GM18502 (cell line): ENCODE measurements around the gene TMSB4X.

ENCODE experiments used
- ATAC-seq: cut with Tn5 transposase; IDR thresholded peaks from one replicate; pipeline ENCODE4 v1.9.1; 2021; ENCODE audit warnings: mild to moderate bottlenecking; ENCODE audit not compliant: unreplicated experiment, poor library complexity

Gene TMSB4X

GRCh38 chrX:12992544-12993118 is 17.7 kb downstream of the TMSB4X start:
- ATAC-seq, result no peak

- no peak for ATAC-seq
These were observed 18.9 kb downstream of the TMSB4X start for GRCh38 chrX:12993826-12994225.

- ATAC-seq, result no peak
These were observed 19.4 kb downstream of the TMSB4X start for GRCh38 chrX:12994321-12994720.

- ATAC-seq, result no peak
These were observed 22.1 kb downstream of the TMSB4X start for GRCh38 chrX:12996934-12997435.

- ATAC-seq, result no peak
These were observed 23.2 kb downstream of the TMSB4X start for GRCh38 chrX:12997906-12998687.

- ATAC-seq, result peak; percentile 61
These were observed 24.5 kb downstream of the TMSB4X start for GRCh38 chrX:12999422-12999821.

GRCh38 chrX:13000301-13000811 is 25.4 kb downstream of the TMSB4X start:
- peak; percentile 63 for ATAC-seq

- ATAC-seq, result no peak
These were observed 26.2 kb downstream of the TMSB4X start for GRCh38 chrX:13001097-13001496.

GRCh38 chrX:13001961-13002671 is 27.2 kb downstream of the TMSB4X start:
- no peak for ATAC-seq

- ATAC-seq, result peak; percentile 70
These were observed 31.0 kb downstream of the TMSB4X start for GRCh38 chrX:13005661-13006473.

GRCh38 chrX:13007519-13008188 is 32.7 kb downstream of the TMSB4X start:
- ATAC-seq, result peak; percentile 3

GRCh38 chrX:13008189-13008533 is 33.3 kb downstream of the TMSB4X start:
- peak; percentile 46 for ATAC-seq

- no peak for ATAC-seq
These were observed 33.9 kb downstream of the TMSB4X start for GRCh38 chrX:13008851-13009250.

GRCh38 chrX:13009273-13009672 is 34.4 kb downstream of the TMSB4X start:
- no peak for ATAC-seq

- no peak for ATAC-seq
These were observed 34.9 kb downstream of the TMSB4X start for GRCh38 chrX:13009844-13010243.

- no peak for ATAC-seq
These were observed 35.6 kb downstream of the TMSB4X start for GRCh38 chrX:13010546-13010945.

- peak; percentile 89 for ATAC-seq
These were observed 38.6 kb downstream of the TMSB4X start for GRCh38 chrX:13013363-13014110.

- peak; percentile 38 for ATAC-seq
These were observed 39.5 kb downstream of the TMSB4X start for GRCh38 chrX:13014111-13015096.
